Breast epithelium (tissue), 3 donors: ENCODE data around the gene VDAC1.

ENCODE experiments used
- CTCF ChIP-seq, 3 donors: fragments of 450-650 bp; IDR thresholded peaks; one replicate each; pipeline ENCODE4 v1.5.1; 2016 to 2017; ENCODE audit warnings: antibody characterized with exemption in 3 of 3, mild to moderate bottlenecking in 3 of 3, moderate library complexity in 3 of 3
- POLR2A ChIP-seq: fragments of 450-650 bp; IDR thresholded peaks from one replicate; pipeline ENCODE4 v1.6.1; 2016; ENCODE audit warnings: antibody characterized with exemption, mild to moderate bottlenecking, moderate library complexity
- POLR2AphosphoS5 ChIP-seq, 3 donors: sonication (generic); formaldehyde crosslinking; IDR thresholded peaks; one replicate each; pipeline ENCODE4 v1.6.1; 2017; ENCODE audit warnings: antibody characterized with exemption in 3 of 3

DNA sequence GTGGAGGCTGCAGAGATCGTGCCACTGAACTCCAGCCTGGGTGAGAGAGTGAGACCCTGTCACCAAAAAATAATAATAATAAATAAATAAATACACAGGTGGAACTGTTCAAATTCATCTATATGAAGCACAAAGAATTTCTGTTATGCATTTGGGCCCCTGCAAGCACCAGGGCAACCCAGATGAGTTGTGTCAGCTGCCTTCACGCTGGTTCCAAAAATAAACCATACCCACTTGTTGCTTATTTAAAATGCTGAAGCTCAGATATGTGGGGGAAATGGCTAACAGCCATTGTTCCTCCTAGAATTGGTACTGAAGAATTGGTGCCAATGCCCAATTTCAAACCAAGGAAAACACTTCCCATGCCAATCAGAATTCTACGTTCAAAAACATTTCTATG is 25.8 kb downstream of the VDAC1 start:
- no peak for TF ChIP-seq CTCF (IDR thresholded peaks at IDR 0.05)
- TF ChIP-seq POLR2A: no peak
- no peak for TF ChIP-seq POLR2AphosphoS5 (IDR thresholded peaks at IDR 0.05)
